ENCODE measurements around the gene ARHGAP42.
"Not testable (repeated sequence)": the region's sequence is repeated elsewhere in the genome, so short reads cannot be mapped to it uniquely, and the experiment has no call there.

Gene ARHGAP42

DNA sequence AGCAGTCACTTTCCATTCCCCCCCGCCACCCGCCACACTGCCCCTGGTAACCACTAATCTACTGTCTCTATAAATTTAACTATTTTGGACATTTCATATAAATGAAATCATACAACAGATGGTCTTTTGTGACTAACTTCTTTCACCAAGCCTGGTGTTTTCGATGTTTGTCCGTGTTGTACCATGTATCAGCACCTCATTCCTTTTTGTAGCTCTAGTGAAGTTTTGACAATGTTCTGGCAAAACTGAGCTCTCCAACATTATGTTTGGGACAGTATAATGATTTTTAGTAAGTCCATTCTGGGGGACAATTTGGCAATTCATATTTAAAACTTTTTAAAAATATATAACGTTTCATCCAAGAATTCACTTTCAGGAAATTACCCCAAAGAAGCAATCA is 45.6 kb upstream of the ARHGAP42 start:
- no peak for DNase-seq (ENCODE audit: low read depth, low spot score)
- H3K4me3 ChIP-seq (ENCODE audit: low read depth, low read length): no peak overlapping the region
- ChIA-PET POLR2A (no interaction called here), CTCF (no interaction called here)
- TF ChIP-seq, protein P1, sequence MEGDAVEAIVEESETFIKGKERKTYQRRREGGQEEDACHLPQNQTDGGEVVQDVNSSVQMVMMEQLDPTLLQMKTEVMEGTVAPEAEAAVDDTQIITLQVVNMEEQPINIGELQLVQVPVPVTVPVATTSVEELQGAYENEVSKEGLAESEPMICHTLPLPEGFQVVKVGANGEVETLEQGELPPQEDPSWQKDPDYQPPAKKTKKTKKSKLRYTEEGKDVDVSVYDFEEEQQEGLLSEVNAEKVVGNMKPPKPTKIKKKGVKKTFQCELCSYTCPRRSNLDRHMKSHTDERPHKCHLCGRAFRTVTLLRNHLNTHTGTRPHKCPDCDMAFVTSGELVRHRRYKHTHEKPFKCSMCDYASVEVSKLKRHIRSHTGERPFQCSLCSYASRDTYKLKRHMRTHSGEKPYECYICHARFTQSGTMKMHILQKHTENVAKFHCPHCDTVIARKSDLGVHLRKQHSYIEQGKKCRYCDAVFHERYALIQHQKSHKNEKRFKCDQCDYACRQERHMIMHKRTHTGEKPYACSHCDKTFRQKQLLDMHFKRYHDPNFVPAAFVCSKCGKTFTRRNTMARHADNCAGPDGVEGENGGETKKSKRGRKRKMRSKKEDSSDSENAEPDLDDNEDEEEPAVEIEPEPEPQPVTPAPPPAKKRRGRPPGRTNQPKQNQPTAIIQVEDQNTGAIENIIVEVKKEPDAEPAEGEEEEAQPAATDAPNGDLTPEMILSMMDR (IDR thresholded peaks at IDR 0.05; ENCODE audit: insufficient read depth, low read length, missing control alignments): no peak

DNA sequence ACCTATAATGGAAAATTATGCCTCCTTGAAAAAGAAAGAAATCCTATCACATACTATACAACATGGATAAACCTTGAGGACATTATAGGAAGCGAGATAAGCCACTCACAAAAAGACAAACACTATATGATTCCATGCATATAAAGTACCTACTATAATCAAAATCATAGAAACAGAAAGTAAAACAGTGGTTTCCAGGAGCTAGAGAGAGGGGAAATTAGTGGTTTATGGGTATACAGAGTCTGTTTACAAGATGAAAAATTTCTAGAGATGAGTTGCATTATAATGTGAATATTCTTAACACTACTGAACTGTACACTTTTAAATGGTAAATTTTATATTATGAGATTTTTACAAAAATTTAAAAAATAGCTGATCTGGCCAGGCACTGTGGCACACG is 40.5 kb upstream of the ARHGAP42 start:
- H3K4me3 ChIP-seq (ENCODE audit: low read depth, low read length): no peak overlapping the region
- TF ChIP-seq, protein P1 (IDR thresholded peaks at IDR 0.05; ENCODE audit: insufficient read depth, low read length, missing control alignments): no peak
- no peak for DNase-seq (ENCODE audit: low read depth, low spot score)
- CTCF ChIA-PET: no interaction called here
- POLR2A ChIA-PET: no interaction called here

DNA sequence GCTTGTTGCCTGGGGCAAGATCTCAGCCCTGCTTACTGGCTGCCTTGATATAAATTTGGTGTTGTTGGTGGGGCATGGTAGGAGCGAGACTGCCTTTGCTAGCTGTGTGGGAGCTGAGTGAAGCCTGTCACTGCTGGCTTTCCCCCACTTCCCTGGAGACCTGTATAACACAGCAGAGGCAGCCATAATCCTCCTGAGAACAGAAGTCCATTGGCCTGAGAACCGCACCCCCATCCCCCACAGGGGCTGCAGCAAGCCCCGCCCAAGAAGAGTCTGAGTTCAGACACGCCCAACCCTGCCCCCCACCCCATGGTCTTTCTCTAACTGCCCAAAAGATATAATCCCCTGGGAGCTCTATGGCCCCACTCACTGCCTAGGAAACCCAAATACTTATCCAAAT is 39.2 kb upstream of the ARHGAP42 start:
- DNase-seq (ENCODE audit: low read depth, low spot score): no peak
- H3K4me3 ChIP-seq (ENCODE audit: low read depth, low read length): no peak overlapping the region
- POLR2A ChIA-PET: no interaction called here
- TF ChIP-seq, protein P1 (IDR thresholded peaks at IDR 0.05; ENCODE audit: insufficient read depth, low read length, missing control alignments): no peak
- CTCF ChIA-PET: no interaction called here

DNA sequence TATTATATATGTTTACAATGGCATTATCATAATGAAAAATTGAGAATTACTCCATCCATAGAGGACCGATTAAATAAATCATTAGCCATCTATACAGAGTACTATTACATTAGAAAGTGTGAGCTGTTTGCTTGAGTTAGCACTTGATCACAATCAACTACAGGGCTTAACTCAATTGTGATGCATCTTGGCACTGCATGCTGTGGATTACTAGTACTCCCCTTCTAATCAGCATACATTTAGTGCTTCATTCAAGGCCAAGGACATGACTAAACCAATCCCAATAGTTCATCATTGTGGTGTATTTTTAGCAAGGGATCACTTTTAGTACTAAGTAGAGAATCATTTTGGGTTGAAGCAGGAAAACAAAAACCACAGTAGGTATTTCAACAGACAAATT is 23.5 kb upstream of the ARHGAP42 start:
- TF ChIP-seq, protein P1 (IDR thresholded peaks at IDR 0.05; ENCODE audit: insufficient read depth, low read length, missing control alignments): no peak
- no peak for DNase-seq (ENCODE audit: low read depth, low spot score)
- H3K4me3 ChIP-seq (ENCODE audit: low read depth, low read length): no peak overlapping the region
- ChIA-PET POLR2A (no interaction called here), CTCF (no interaction called here)

DNA sequence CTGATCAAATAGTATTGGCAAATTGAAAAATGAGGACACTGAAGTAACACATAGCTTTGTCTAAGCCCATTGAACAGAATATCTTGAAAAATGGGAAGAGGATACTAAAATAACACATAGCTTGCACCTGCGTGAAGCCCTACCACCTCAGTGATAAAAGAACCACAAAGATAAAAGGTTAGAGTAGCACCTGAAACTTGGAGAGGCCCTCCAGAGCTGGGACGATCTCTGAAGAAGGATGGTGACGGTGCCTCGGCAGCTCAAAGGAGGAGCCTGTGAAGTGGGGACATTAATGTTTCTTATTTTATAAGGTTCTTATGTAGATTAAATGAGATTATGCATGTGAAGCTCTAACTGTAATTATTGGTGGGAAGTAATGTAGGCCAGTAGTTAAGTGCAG is 23.1 kb upstream of the ARHGAP42 start:
- CTCF ChIA-PET: no interaction called here

DNA sequence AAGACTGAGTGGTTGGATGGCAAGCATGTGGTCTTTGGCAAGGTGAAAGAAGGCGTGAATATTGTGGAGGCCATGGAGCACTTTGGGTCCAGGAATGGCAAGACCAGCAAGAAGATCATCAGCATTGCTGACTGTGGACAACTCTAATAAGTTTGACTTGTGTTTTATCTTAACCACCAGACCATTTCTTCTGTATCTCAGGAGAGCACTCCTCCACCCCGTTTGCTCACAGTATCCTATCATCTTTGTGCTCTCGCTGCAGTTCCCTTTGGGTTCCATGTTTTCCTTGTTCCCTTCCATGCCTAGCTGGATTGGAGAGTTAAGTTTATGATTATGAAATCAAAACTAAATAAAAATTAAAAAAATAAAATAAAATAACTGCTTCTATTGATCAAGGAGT is 20.3 kb upstream of the ARHGAP42 start:
- POLR2A ChIA-PET; DNase-seq (ENCODE audit: low read depth, low spot score); H3K4me3 ChIP-seq (ENCODE audit: low read depth, low read length): not testable (repeated sequence)
- CTCF ChIA-PET: interaction anchor here (1.5 to 3.2 kb wide), 2 partner anchors 15 to 90 kb away, joined by 6 to 10 read pairs; no protein-coding TSS in a partner anchor

More for the DNA sequence above, 23.1 kb upstream of the ARHGAP42 start:
- DNase-seq (ENCODE audit: low read depth, low spot score): no peak
- TF ChIP-seq, protein P1 (IDR thresholded peaks at IDR 0.05; ENCODE audit: insufficient read depth, low read length, missing control alignments): no peak
- no peak overlapping the region for H3K4me3 ChIP-seq (ENCODE audit: low read depth, low read length)
- POLR2A ChIA-PET: no interaction called here

DNA sequence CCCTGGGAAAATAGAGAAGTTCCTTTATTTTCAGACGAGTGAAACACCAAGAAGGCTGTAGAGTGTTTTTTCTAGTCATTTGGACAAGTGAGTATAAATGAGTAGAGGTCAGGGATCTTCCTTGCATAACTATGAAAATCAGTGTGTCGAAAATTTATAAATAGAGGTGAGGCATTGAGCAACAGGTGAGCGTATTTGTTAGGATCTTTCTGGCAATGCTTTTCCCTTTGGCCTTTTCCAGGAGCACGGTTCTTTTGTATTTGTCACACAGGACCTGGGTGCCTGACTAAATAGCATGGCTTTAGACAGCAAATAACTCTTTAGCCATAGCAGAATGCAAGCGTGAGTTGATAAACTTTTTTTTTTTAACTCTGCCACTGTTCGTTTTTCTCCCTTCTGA is 19.6 kb upstream of the ARHGAP42 start:
- CTCF ChIA-PET: interaction anchor here (3.2 kb wide), 1 partner anchor 14 kb away, joined by 10 read pairs; no protein-coding TSS in a partner anchor
- TF ChIP-seq, protein P1 (IDR thresholded peaks at IDR 0.05; ENCODE audit: insufficient read depth, low read length, missing control alignments): no peak
- H3K4me3 ChIP-seq (ENCODE audit: low read depth, low read length): no peak overlapping the region
- POLR2A ChIA-PET: no interaction called here
- no peak for DNase-seq (ENCODE audit: low read depth, low spot score)

Measured in AG04449 (cell line).